Keratinocyte (primary cell): ENCODE data around the gene CAND1. TPM values are rescaled to one million over a fixed set of nuclear protein-coding genes. Genes with fewer than 3 reads are reported as not detected.

Experiments
- DNase-seq: peaks from one replicate; pipeline ENCODE4 v3.0.0-alpha.2; 2011; ENCODE audit warnings: low read depth, missing footprints, low spot score
- FAIRE-seq: peaks from 2 replicates; lab custom pipeline; 2011; peaks lifted over from hg19 to GRCh38; lab: Jason Lieb, UNC
- H2AFZ ChIP-seq: 2 replicates; pipeline ENCODE4 v1.6.0; 2012; ENCODE audit warnings: low read length, control low read depth, inconsistent platforms; ENCODE audit not compliant: control insufficient read depth
- H3K27ac ChIP-seq: 2 replicates; pipeline ENCODE4 v1.5.1; 2011; ENCODE audit warnings: low read length; ENCODE audit not compliant: control insufficient read depth, insufficient read depth
- H3K27me3 ChIP-seq: 3 replicates; pipeline ENCODE4 v1.6.0; 2011; ENCODE audit warnings: low read length; ENCODE audit not compliant: control insufficient read depth, insufficient read depth; ENCODE audit errors: extremely low read depth
- H3K36me3 ChIP-seq, 2 experiments: 2 replicates in 1 of 2; 3 replicates in 1 of 2; pipeline ENCODE4 v1.5.1; 2011; ENCODE audit warnings: low read length in 2 of 2, mild to moderate bottlenecking in 1 of 2; ENCODE audit not compliant: control insufficient read depth in 2 of 2, insufficient read depth in 2 of 2; ENCODE audit errors: extremely low read depth in 1 of 2
- H3K4me1 ChIP-seq: 3 replicates; pipeline ENCODE4 v1.5.1; 2011; ENCODE audit warnings: low read length; ENCODE audit not compliant: control insufficient read depth, insufficient read depth; ENCODE audit errors: extremely low read depth
- H3K4me2 ChIP-seq: 3 replicates; pipeline ENCODE4 v1.6.0; 2011; ENCODE audit warnings: low read depth, low read length; ENCODE audit not compliant: control insufficient read depth, insufficient read depth; ENCODE audit errors: extremely low read depth
- H3K4me3 ChIP-seq, 3 experiments: fragments of 200-600 bp in 1 of 3; sonication (generic) in 1 of 3; 2 replicates in 2 of 3; 3 replicates in 1 of 3; pipeline ENCODE4 v1.5.1; 2011 to 2016; ENCODE audit warnings: low read length in 3 of 3, mild to moderate bottlenecking in 3 of 3, control low read depth in 2 of 3, inconsistent platforms in 1 of 3, low read depth in 1 of 3, mixed read lengths in 1 of 3, mixed run types in 1 of 3, moderate library complexity in 1 of 3; ENCODE audit not compliant: control insufficient read depth in 2 of 3, insufficient read depth in 2 of 3; ENCODE audit errors: extremely low read depth in 1 of 3
- H3K79me2 ChIP-seq: 2 replicates; pipeline ENCODE4 v1.6.0; 2012; ENCODE audit warnings: low read length; ENCODE audit not compliant: control insufficient read depth, insufficient read depth
- H3K9ac ChIP-seq: 3 replicates; pipeline ENCODE4 v1.6.0; 2011; ENCODE audit warnings: low read length; ENCODE audit not compliant: control insufficient read depth, insufficient read depth; ENCODE audit errors: extremely low read depth
- H3K9me1 ChIP-seq: 3 replicates; pipeline ENCODE4 v1.6.0; 2011; ENCODE audit warnings: low read length; ENCODE audit not compliant: control insufficient read depth, insufficient read depth; ENCODE audit errors: extremely low read depth
- H3K9me3 ChIP-seq: 2 replicates; pipeline ENCODE4 v1.5.1; 2012; ENCODE audit warnings: low read depth, low read length; ENCODE audit not compliant: control insufficient read depth
- H4K20me1 ChIP-seq: 3 replicates; pipeline ENCODE4 v1.6.0; 2011; ENCODE audit warnings: low read length; ENCODE audit not compliant: control insufficient read depth, insufficient read depth; ENCODE audit errors: extremely low read depth
- EZH2 ChIP-seq: IDR thresholded peaks from one replicate; pipeline ENCODE4 v1.6.1; 2012; ENCODE audit warnings: inconsistent platforms, mild to moderate bottlenecking, low read length, moderate library complexity
- dilution Hi-C: fragments of 300-500 bp; cut with MboI; formaldehyde crosslinking; loops from one replicate; pipeline ENCODE4 v1.7.0; 2020; ENCODE audit warnings: low sequenced_read_pairs; ENCODE audit not compliant: extremely low pct_ligation_motif_present
- polyA plus RNA-seq, 5 experiments: library from polyadenylated mRNA; depleted of rRNA in 3 of 5; stranded (reverse) in 3 of 5; stranded (forward) in 1 of 5; unstranded in 1 of 5; fragments of >200 nt; gene quantifications; 1 replicate in 1 of 5; 2 replicates in 3 of 5; 3 replicates in 1 of 5; pipeline versions ENCODE4 v1.2.1 to v1.2.3, GENCODE V29; 2011 to 2012; ENCODE audit warnings: missing spikeins in 2 of 5, low read depth in 1 of 5, low replicate concordance in 1 of 5
- TF ChIP-seq, protein P1 (sequence below), 3 experiments: IDR thresholded peaks in 1 of 3; conservative IDR thresholded peaks in 1 of 3; optimal IDR thresholded peaks in 1 of 3; 2 replicates in 2 of 3; 3 replicates in 1 of 3; pipeline versions ENCODE3 to v1.5.1; 2011; ENCODE audit warnings: low read length in 3 of 3, mild to moderate bottlenecking in 3 of 3, moderate library complexity in 2 of 3, control low read depth in 1 of 3, inconsistent platforms in 1 of 3; ENCODE audit not compliant: insufficient read depth in 2 of 3; ENCODE audit errors: extremely low read depth in 1 of 3

Gene CAND1
- polyA plus RNA-seq, 1 donor (not counting 4 experiments of a cell fraction or from before 2014, with no cell fraction given) = 121 TPM

GRCh38 chr12:67271976-67272375 lies 2.8 kb downstream of the CAND1 start:
- Histone ChIP-seq H3K36me3 (no peaks in the 10 kb centered on the region), H3K4me3 (peak overlapping the region in 1 of 3 experiments; percentile 96), H3K4me1 (peaks cover 38% of the 10 kb centered on the region), H3K4me2 (peak overlapping the region; percentile 91), H3K27me3 (no peaks in the 10 kb centered on the region), H3K9me3 (no peaks in the 10 kb centered on the region), H3K9me1 (no peaks in the 10 kb centered on the region), H3K9ac (no peak overlapping the region), H4K20me1 (peaks cover 5% of the 10 kb centered on the region), H3K79me2 (peaks cover 74% of the 10 kb centered on the region), H2AFZ (no peak overlapping the region), H3K27ac (peak overlapping the region; percentile 30)
- no peak for TF ChIP-seq EZH2
- TF ChIP-seq, protein P1, sequence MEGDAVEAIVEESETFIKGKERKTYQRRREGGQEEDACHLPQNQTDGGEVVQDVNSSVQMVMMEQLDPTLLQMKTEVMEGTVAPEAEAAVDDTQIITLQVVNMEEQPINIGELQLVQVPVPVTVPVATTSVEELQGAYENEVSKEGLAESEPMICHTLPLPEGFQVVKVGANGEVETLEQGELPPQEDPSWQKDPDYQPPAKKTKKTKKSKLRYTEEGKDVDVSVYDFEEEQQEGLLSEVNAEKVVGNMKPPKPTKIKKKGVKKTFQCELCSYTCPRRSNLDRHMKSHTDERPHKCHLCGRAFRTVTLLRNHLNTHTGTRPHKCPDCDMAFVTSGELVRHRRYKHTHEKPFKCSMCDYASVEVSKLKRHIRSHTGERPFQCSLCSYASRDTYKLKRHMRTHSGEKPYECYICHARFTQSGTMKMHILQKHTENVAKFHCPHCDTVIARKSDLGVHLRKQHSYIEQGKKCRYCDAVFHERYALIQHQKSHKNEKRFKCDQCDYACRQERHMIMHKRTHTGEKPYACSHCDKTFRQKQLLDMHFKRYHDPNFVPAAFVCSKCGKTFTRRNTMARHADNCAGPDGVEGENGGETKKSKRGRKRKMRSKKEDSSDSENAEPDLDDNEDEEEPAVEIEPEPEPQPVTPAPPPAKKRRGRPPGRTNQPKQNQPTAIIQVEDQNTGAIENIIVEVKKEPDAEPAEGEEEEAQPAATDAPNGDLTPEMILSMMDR (optimal IDR thresholded peaks at IDR 0.05 in 1 of 3, IDR thresholded peaks at IDR 0.05 in 1 of 3, conservative IDR thresholded peaks at IDR 0.05 in 1 of 3; ENCODE audit: extremely low read depth in 1 of 3, insufficient read depth in 2 of 3, low read length in 3 of 3) = no peak
- dilution Hi-C loops = no loop called here
- FAIRE-seq (no peak), DNase-seq (no peak)

GRCh38 chr12:67274186-67274585 lies 5.0 kb downstream of the CAND1 start:
- no peak overlapping the region for H3K27ac ChIP-seq
- DNase-seq = no peak
- FAIRE-seq = peak; percentile 23
- TF ChIP-seq, protein P1 (optimal IDR thresholded peaks at IDR 0.05 in 1 of 3, IDR thresholded peaks at IDR 0.05 in 1 of 3, conservative IDR thresholded peaks at IDR 0.05 in 1 of 3; ENCODE audit: extremely low read depth in 1 of 3, insufficient read depth in 2 of 3, low read length in 3 of 3) = no peak
- no peak for TF ChIP-seq EZH2
- H3K79me2 ChIP-seq = peaks cover 96% of the 10 kb centered on the region
- H3K4me1 ChIP-seq = peaks cover 41% of the 10 kb centered on the region
- peak overlapping the region in 1 of 3 experiments; percentile 24 for H3K4me3 ChIP-seq
- no peaks in the 10 kb centered on the region for H3K27me3 ChIP-seq
- H4K20me1 ChIP-seq = peaks cover 8% of the 10 kb centered on the region
- dilution Hi-C loops = no loop called here
- peaks cover 0 to 3% of the 10 kb centered on the region in 2 experiments for H3K36me3 ChIP-seq
- peak overlapping the region; percentile 65 for H3K4me2 ChIP-seq
- no peaks in the 10 kb centered on the region for H3K9me3 ChIP-seq
- H2AFZ ChIP-seq = no peak overlapping the region
- peak overlapping the region; percentile 25 for H3K9ac ChIP-seq
- no peaks in the 10 kb centered on the region for H3K9me1 ChIP-seq
